NCI-H345 treated with DMSO at 0.1 percent for 48 hours (cell line): ENCODE data around the gene KLRK1.
"Not testable (repeated sequence)": the region's sequence is repeated elsewhere in the genome, so short reads cannot be mapped to it uniquely, and the experiment has no call there.

Experiments
- DNase-seq: peaks from one replicate; lab custom pipeline; 2025; ENCODE audit not compliant: unreplicated experiment; lab: John Stamatoyannopoulos, UW

The KLRK1 gene

GRCh38 chr12:10388624-10389413 lies 1.0 kb downstream of the KLRK1 start:
- DNase-seq: no peak

- not testable (repeated sequence) for DNase-seq
These were observed 2.3 kb downstream of the KLRK1 start for GRCh38 chr12:10387498-10387897.

- DNase-seq: no peak
These were observed 3.0 kb downstream of the KLRK1 start for GRCh38 chr12:10386857-10387256.

- DNase-seq: no peak
These were observed 4.7 kb downstream of the KLRK1 start for GRCh38 chr12:10385166-10385613.

GRCh38 chr12:10384191-10384590 lies 5.7 kb downstream of the KLRK1 start:
- DNase-seq: no peak

GRCh38 chr12:10381928-10382628 lies 7.8 kb downstream of the KLRK1 start:
- DNase-seq: no peak

- not testable (repeated sequence) for DNase-seq
These were observed 11.1 kb downstream of the KLRK1 start for GRCh38 chr12:10378737-10379136.

GRCh38 chr12:10374624-10375018 lies 15.2 kb downstream of the KLRK1 start:
- DNase-seq: no peak

GRCh38 chr12:10372559-10372958 lies 17.3 kb downstream of the KLRK1 start:
- DNase-seq: no peak

- DNase-seq: not testable (repeated sequence)
These were observed 17.8 kb downstream of the KLRK1 start for GRCh38 chr12:10371893-10372535.

- no peak for DNase-seq
These were observed 20.1 kb downstream of the KLRK1 start for GRCh38 chr12:10369557-10370415.

- DNase-seq: no peak
These were observed 21.4 kb downstream of the KLRK1 start for GRCh38 chr12:10368206-10369171.

GRCh38 chr12:10367714-10368113 lies 22.1 kb downstream of the KLRK1 start:
- not testable (repeated sequence) for DNase-seq

- peak; percentile 25 for DNase-seq
These were observed 23.0 kb downstream of the KLRK1 start for GRCh38 chr12:10366875-10367274.

GRCh38 chr12:10365696-10366405 lies 24.0 kb downstream of the KLRK1 start:
- DNase-seq: no peak

GRCh38 chr12:10364815-10365622 lies 24.8 kb downstream of the KLRK1 start:
- peak; percentile 75 for DNase-seq

- peak; percentile 64 for DNase-seq
These were observed 25.7 kb downstream of the KLRK1 start for GRCh38 chr12:10363914-10364814.

- peak; percentile 31 for DNase-seq
These were observed 26.3 kb downstream of the KLRK1 start for GRCh38 chr12:10363658-10363913.
